GM23248 (cell line): ENCODE measurements around the gene PLEKHA6. TPM values are rescaled to one million over a fixed set of nuclear protein-coding genes. Genes with fewer than 3 reads are reported as not detected.
A peak's percentile ranks its signal among the peaks of the same experiment; 100 is the strongest.

Source experiments
- DNase-seq: peaks from one replicate; pipeline ENCODE4 v3.0.0-alpha.2; 2015
- H2AFZ ChIP-seq: fragments of 200-600 bp; sonication (generic); 2 replicates; pipeline ENCODE4 v1.6.1; 2016; ENCODE audit warnings: antibody characterized with exemption
- H3F3A ChIP-seq: fragments of 200-600 bp; sonication (generic); 2 replicates; pipeline ENCODE4 v1.6.1; 2016; ENCODE audit warnings: mild to moderate bottlenecking, antibody characterized with exemption, mixed run types; ENCODE audit not compliant: insufficient read depth
- H3K27ac ChIP-seq: fragments of 200-600 bp; sonication (generic); 2 replicates; pipeline ENCODE4 v1.5.1; 2016; ENCODE audit warnings: mild to moderate bottlenecking
- H3K27me3 ChIP-seq: fragments of 200-600 bp; sonication (generic); replicated peaks from 2 replicates; pipeline ENCODE4 v1.6.1; 2016; ENCODE audit warnings: mild to moderate bottlenecking; ENCODE audit not compliant: insufficient read depth
- H3K36me3 ChIP-seq: fragments of 200-600 bp; sonication (generic); 2 replicates; pipeline ENCODE4 v1.6.1; 2016; ENCODE audit warnings: low read depth, mild to moderate bottlenecking
- H3K4me1 ChIP-seq: fragments of 200-600 bp; sonication (generic); 2 replicates; pipeline ENCODE4 v1.6.1; 2016; ENCODE audit warnings: mild to moderate bottlenecking; ENCODE audit not compliant: insufficient read depth
- H3K4me2 ChIP-seq: fragments of 200-600 bp; sonication (generic); one replicate; pipeline ENCODE4 v1.6.1; 2016; ENCODE audit warnings: mild to moderate bottlenecking; ENCODE audit not compliant: unreplicated experiment
- H3K4me3 ChIP-seq: fragments of 200-600 bp; sonication (generic); 2 replicates; pipeline ENCODE4 v1.5.1; 2016; ENCODE audit warnings: mild to moderate bottlenecking
- H3K79me2 ChIP-seq: fragments of 200-600 bp; sonication (generic); 2 replicates; pipeline ENCODE4 v1.6.1; 2016; ENCODE audit warnings: mild to moderate bottlenecking; ENCODE audit not compliant: insufficient read depth
- H3K9ac ChIP-seq: fragments of 200-600 bp; sonication (generic); 2 replicates; pipeline ENCODE4 v1.6.1; 2016; ENCODE audit warnings: mild to moderate bottlenecking
- H3K9me2 ChIP-seq: fragments of 200-600 bp; sonication (generic); 2 replicates; pipeline ENCODE4 v1.6.1; 2016; ENCODE audit warnings: mixed run types, mild to moderate bottlenecking, moderate library complexity; ENCODE audit not compliant: insufficient read depth
- H3K9me3 ChIP-seq: fragments of 200-600 bp; sonication (generic); one replicate; pipeline ENCODE4 v1.6.1; 2017; ENCODE audit warnings: low read depth
- H4K20me1 ChIP-seq: fragments of 200-600 bp; sonication (generic); 2 replicates; pipeline ENCODE4 v1.6.0; 2016; ENCODE audit not compliant: insufficient read depth
- EZH2 ChIP-seq: fragments of 200-600 bp; sonication (generic); IDR thresholded peaks from 2 replicates; pipeline ENCODE4 v1.6.1; 2018; ENCODE audit warnings: antibody characterized with exemption, mild to moderate bottlenecking; ENCODE audit not compliant: insufficient read depth, poor library complexity, severe bottlenecking
- EZH2phosphoT487 ChIP-seq: fragments of 200-600 bp; sonication (generic); IDR thresholded peaks from 2 replicates; pipeline ENCODE4 v1.6.1; 2018; ENCODE audit warnings: antibody characterized with exemption, moderate library complexity, mild to moderate bottlenecking, low read depth; ENCODE audit not compliant: insufficient read depth
- WGBS, 2 experiments: methylation state at CpG; one replicate each; pipeline ENCODE4 v1.1.6; 2015 to 2017; ENCODE audit warnings: low lambda C conversion rate in 2 of 2, low coverage in 1 of 2; ENCODE audit errors: missing lambda C conversion rate in 2 of 2; 5-methylcytosine and 5-hydroxymethylcytosine counted together
- in situ Hi-C: fragments of 300-500 bp; cut with MboI; formaldehyde crosslinking; loops from 2 replicates; pipeline ENCODE4 v1.15.0; 2020
- polyA plus RNA-seq: library from polyadenylated mRNA; unstranded; fragments of >200 nt; fragmentation: Nextera tagmentation; extraction: Ambion mirVana; gene quantifications from 2 replicates; pipeline ENCODE4 v1.2.1, GENCODE V29; 2016
- total RNA-seq: library from RNA; depleted of rRNA; stranded (reverse); fragments of >200 nt; shearing (Covaris generic); gene quantifications from 2 replicates; pipeline ENCODE4 v1.2.3, GENCODE V29; 2014

PLEKHA6 gene
- total and polyA plus RNA-seq, 2 experiments from 2014 or later, result 4.5 to 7.3 TPM

- Histone ChIP-seq H3K79me2 (no peaks in the 10 kb centered on the region), H4K20me1 (no peaks in the 10 kb centered on the region), H3K9ac (no peak overlapping the region), H3K4me3 (no peak overlapping the region), H3K27ac (no peak overlapping the region), H2AFZ (no peak overlapping the region), H3F3A (no peaks in the 10 kb centered on the region), H3K36me3 (no peaks in the 10 kb centered on the region), H3K4me2 (no peak overlapping the region), H3K9me3 (no peaks in the 10 kb centered on the region), H3K4me1 (peaks cover 10% of the 10 kb centered on the region; the same call in 1 of the 2 replicates), H3K27me3 (0 out of 2 replicates have a peak, but pooled peaks cover 4% of the 10 kb centered on the region), H3K9me2 (no peaks in the 10 kb centered on the region)
- in situ Hi-C loops, result loop anchor here (5.0 kb wide), 1 partner anchor 50 kb away; no protein-coding TSS in a partner anchor
- 17% methylated on average over 13 of the region's 13 CpGs for WGBS, 2 experiments
- DNase-seq, result peak; percentile 64
- TF ChIP-seq EZH2 (no peak), EZH2phosphoT487 (no peak)
Measured at GRCh38 chr1:204207136-204207616, 152.6 kb downstream of the PLEKHA6 start.

- H3K79me2 ChIP-seq, result no peaks in the 10 kb centered on the region
- no peak overlapping the region for H3K9ac ChIP-seq
- no peak for TF ChIP-seq EZH2
- TF ChIP-seq EZH2phosphoT487, result no peak
- WGBS, 2 experiments, result 2 to 5% methylated on average over 2 of the region's 2 CpGs
- H4K20me1 ChIP-seq, result no peaks in the 10 kb centered on the region
- in situ Hi-C loops, result loop anchor here (5.0 kb wide), 1 partner anchor 49 kb away; no protein-coding TSS in a partner anchor
- no peak overlapping the region for H3K4me2 ChIP-seq
- no peaks in the 10 kb centered on the region for H3K9me2 ChIP-seq
- H3K27me3 ChIP-seq, result 0 out of 2 replicates have a peak, but pooled peaks cover 4% of the 10 kb centered on the region
- H2AFZ ChIP-seq, result peak overlapping the region; percentile 12; the same call in 1 of the 2 replicates
- no peaks in the 10 kb centered on the region for H3K9me3 ChIP-seq
- peak; percentile 73 for DNase-seq
- H3K4me1 ChIP-seq, result peaks cover 10% of the 10 kb centered on the region; the same call in 1 of the 2 replicates
- H3K4me3 ChIP-seq, result no peak overlapping the region
- H3K36me3 ChIP-seq, result no peaks in the 10 kb centered on the region
- H3F3A ChIP-seq, result no peaks in the 10 kb centered on the region
- no peak overlapping the region for H3K27ac ChIP-seq
Measured at GRCh38 chr1:204206121-204206520, 153.6 kb downstream of the PLEKHA6 start.

GRCh38 chr1:204205486-204205885 is 154.2 kb downstream of the PLEKHA6 start:
- no peak for TF ChIP-seq EZH2phosphoT487
- no peak for TF ChIP-seq EZH2
- H3K4me2 ChIP-seq, result no peak overlapping the region
- H3K27me3 ChIP-seq, result 0 out of 2 replicates have a peak, but pooled peaks cover 4% of the 10 kb centered on the region
- no peak for DNase-seq
- H3K9me2 ChIP-seq, result no peaks in the 10 kb centered on the region
- in situ Hi-C loops, result loop anchor here (5.0 kb wide), 1 partner anchor 48 kb away; no protein-coding TSS in a partner anchor
- no peaks in the 10 kb centered on the region for H3K9me3 ChIP-seq
- H3K4me1 ChIP-seq, result peaks cover 10% of the 10 kb centered on the region; the same call in 1 of the 2 replicates
- no peaks in the 10 kb centered on the region for H3K36me3 ChIP-seq
- H3K27ac ChIP-seq, result no peak overlapping the region
- H3F3A ChIP-seq, result no peaks in the 10 kb centered on the region
- H2AFZ ChIP-seq, result no peak overlapping the region
- no peak overlapping the region for H3K9ac ChIP-seq
- no peaks in the 10 kb centered on the region for H4K20me1 ChIP-seq
- H3K79me2 ChIP-seq, result no peaks in the 10 kb centered on the region
- H3K4me3 ChIP-seq, result no peak overlapping the region

- Histone ChIP-seq H3K4me1 (peaks cover 10% of the 10 kb centered on the region; the same call in 1 of the 2 replicates), H3F3A (no peaks in the 10 kb centered on the region), H3K9ac (no peak overlapping the region), H2AFZ (no peak overlapping the region), H3K4me2 (no peak overlapping the region), H3K79me2 (no peaks in the 10 kb centered on the region), H3K9me3 (no peaks in the 10 kb centered on the region), H4K20me1 (no peaks in the 10 kb centered on the region), H3K27me3 (0 out of 2 replicates have a peak, but pooled peaks cover 4% of the 10 kb centered on the region), H3K27ac (no peak overlapping the region), H3K36me3 (no peaks in the 10 kb centered on the region), H3K9me2 (no peaks in the 10 kb centered on the region), H3K4me3 (no peak overlapping the region)
- in situ Hi-C loops, result loop anchor here (5.0 kb wide), 1 partner anchor 48 kb away; no protein-coding TSS in a partner anchor
- 83 to 94% methylated on average over 2 of the region's 2 CpGs for WGBS, 2 experiments
- TF ChIP-seq EZH2phosphoT487, result no peak
- TF ChIP-seq EZH2, result no peak
- DNase-seq, result no peak
Measured at GRCh38 chr1:204204944-204205343, 154.8 kb downstream of the PLEKHA6 start.
